Measurements from ENCODE around the gene ZNG1A.
"Not testable (repeated sequence)": the region's sequence is repeated elsewhere in the genome, so short reads cannot be mapped to it uniquely, and the experiment has no call there.

- TF ChIP-seq ARNT (IDR thresholded peaks at IDR 0.05); FOXM1 (IDR thresholded peaks at IDR 0.05; ENCODE audit: borderline replicate concordance); FOXA1 (IDR thresholded peaks at IDR 0.05); SP1 (IDR thresholded peaks at IDR 0.05); SUZ12 (IDR thresholded peaks at IDR 0.05); L3MBTL2 (conservative IDR thresholded peaks at IDR 0.05); PKNOX1 (IDR thresholded peaks at IDR 0.05); CTBP1 (IDR thresholded peaks at IDR 0.05; ENCODE audit: borderline replicate concordance); TARDBP (IDR thresholded peaks at IDR 0.05); BHLHE40 (IDR thresholded peaks at IDR 0.05; ENCODE audit: borderline replicate concordance): not testable (repeated sequence)
Measured at GRCh38 chr9:199601-200000, 20.7 kb upstream of the ZNG1A start.

Measured in HEK293T (cell line).